ENCODE measurements around the gene DGKD. TPM values are rescaled to one million over a fixed set of nuclear protein-coding genes. Genes with fewer than 3 reads are reported as not detected.

Gene DGKD
- total RNA-seq, 1 experiment from 2014 or later, result 41.4 TPM

DNA sequence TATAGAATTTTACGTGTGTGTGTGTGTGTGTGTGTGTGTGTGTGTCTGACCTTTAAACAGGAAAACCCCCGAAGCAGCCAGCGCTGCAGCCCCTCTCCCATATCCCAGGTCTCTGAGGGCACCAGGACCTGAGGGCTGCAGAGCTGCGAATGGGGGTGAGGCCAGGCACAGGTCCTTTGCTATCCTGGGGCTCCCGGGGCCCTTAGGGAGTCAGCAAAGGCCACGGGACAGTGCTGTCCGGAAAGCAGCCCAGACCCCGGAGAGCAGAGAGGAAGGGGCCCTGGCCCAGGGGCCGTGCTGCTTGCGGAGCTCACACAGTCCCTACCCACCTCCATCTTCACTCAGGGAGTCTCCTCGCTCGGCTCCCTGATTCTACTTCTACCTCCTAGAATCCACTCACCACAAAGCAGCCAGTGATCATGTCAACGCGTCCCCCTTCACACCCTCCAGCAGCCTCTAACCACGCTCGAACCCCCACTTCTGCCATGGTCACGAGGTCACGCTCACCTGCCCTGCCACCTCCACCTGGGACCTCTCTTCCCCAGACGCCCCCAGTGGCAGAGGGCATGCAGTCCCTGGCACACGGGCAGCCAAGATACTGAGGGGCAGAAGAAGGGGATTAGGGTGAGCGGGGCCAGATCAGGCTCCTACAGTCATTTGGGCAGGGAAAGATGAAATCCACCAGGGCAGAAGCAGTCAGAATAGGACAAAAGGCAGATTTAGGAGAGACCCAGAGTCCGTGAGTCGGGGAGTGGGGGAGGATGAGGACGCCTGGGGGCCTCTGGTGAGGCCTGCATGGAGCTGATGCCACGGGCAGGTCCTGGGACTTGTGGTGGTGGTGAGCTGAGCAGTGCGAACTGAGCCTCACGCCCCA, 125.6 kb downstream of the DGKD start (continued):
- TF ChIP-seq, protein P1, sequence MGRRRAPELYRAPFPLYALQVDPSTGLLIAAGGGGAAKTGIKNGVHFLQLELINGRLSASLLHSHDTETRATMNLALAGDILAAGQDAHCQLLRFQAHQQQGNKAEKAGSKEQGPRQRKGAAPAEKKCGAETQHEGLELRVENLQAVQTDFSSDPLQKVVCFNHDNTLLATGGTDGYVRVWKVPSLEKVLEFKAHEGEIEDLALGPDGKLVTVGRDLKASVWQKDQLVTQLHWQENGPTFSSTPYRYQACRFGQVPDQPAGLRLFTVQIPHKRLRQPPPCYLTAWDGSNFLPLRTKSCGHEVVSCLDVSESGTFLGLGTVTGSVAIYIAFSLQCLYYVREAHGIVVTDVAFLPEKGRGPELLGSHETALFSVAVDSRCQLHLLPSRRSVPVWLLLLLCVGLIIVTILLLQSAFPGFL (CRISPR knock-in tag; IDR thresholded peaks at IDR 0.05; ENCODE audit: borderline replicate concordance), result no peak
- no peak for TF ChIP-seq ATF1 (CRISPR knock-in tag; IDR thresholded peaks at IDR 0.05)
- no peak for TF ChIP-seq RORB (CRISPR knock-in tag; IDR thresholded peaks at IDR 0.05)
- TF ChIP-seq ZNF532 (CRISPR knock-in tag; IDR thresholded peaks at IDR 0.05; ENCODE audit: borderline replicate concordance), result no peak
- no peak for TF ChIP-seq RELA (CRISPR knock-in tag; IDR thresholded peaks at IDR 0.05; ENCODE audit: borderline replicate concordance)
- TF ChIP-seq TCF7 (CRISPR knock-in tag; IDR thresholded peaks at IDR 0.05; ENCODE audit: low read depth), result no peak
- no peak for TF ChIP-seq GRHL2 (CRISPR knock-in tag; IDR thresholded peaks at IDR 0.05; ENCODE audit: insufficient replicate concordance, severe bottlenecking)
- no peak for TF ChIP-seq ZNF138 (CRISPR knock-in tag; conservative IDR thresholded peaks at IDR 0.05)
- TF ChIP-seq, protein P2, sequence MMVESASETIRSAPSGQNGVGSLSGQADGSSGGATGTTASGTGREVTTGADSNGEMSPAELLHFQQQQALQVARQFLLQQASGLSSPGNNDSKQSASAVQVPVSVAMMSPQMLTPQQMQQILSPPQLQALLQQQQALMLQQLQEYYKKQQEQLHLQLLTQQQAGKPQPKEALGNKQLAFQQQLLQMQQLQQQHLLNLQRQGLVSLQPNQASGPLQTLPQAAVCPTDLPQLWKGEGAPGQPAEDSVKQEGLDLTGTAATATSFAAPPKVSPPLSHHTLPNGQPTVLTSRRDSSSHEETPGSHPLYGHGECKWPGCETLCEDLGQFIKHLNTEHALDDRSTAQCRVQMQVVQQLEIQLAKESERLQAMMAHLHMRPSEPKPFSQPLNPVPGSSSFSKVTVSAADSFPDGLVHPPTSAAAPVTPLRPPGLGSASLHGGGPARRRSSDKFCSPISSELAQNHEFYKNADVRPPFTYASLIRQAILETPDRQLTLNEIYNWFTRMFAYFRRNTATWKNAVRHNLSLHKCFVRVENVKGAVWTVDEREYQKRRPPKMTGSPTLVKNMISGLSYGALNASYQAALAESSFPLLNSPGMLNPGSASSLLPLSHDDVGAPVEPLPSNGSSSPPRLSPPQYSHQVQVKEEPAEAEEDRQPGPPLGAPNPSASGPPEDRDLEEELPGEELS (CRISPR knock-in tag; IDR thresholded peaks at IDR 0.05), result no peak
- no peak for TF ChIP-seq JUN (CRISPR knock-in tag; IDR thresholded peaks at IDR 0.05)
- no peak for TF ChIP-seq NR3C1 (CRISPR knock-in tag; conservative IDR thresholded peaks at IDR 0.05; ENCODE audit: low read depth)
- TF ChIP-seq GTF2I (CRISPR knock-in tag; conservative IDR thresholded peaks at IDR 0.05), result no peak

DNA sequence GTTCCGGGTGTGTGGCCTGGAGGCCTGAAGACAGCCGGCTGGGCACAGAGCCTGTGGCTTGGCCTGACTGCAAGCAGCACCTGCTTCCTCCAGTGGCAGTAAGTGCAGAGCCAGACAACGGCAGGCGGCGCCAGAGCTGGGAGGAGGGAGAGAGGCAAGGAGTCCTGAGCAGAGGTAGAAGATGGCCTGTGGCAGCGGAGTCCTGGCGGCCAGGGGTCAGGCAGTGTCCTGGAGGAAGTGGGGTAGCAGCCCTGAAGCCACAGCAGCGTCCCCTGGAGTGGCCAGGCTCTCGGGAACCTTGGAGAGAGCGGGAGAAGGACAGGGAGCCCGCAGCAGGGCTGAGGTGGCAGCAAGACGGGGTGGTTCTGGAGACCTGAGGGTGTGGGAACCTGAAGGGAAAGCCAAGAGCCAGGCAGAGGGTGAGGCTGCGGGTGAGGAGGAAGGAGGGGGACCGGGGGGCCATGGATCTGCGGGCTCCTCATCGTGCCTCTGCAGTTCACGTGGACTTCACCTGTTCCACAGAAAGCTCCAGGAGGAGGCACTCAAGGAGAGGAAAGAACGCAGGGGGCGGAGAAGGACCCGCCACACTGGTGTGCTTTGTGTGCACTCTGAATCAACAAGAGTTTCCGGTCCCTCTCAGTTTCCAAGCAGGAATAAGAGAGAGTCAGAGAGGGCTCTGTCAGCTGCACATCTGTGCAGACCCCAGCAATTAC, 126.4 kb downstream of the DGKD start:
- no peak overlapping the region for H3K4me3 Mint-ChIP-seq
- no peaks in the 10 kb centered on the region for H3K27me3 Mint-ChIP-seq (ENCODE audit: low read depth)
- CTCF ChIA-PET, result interaction anchor here (0.6 to 1.0 kb wide), 2 partner anchors 33 to 147 kb away, joined by 3 to 4 read pairs; no protein-coding TSS in a partner anchor
- peaks cover 32% of the 10 kb centered on the region for H3K36me3 Mint-ChIP-seq
- no peak overlapping the region for H3K27ac Mint-ChIP-seq
- no peaks in the 10 kb centered on the region for H3K4me1 Mint-ChIP-seq
- POLR2A ChIA-PET, result no interaction called here
- peaks cover 15% of the 10 kb centered on the region for H3K9me3 Mint-ChIP-seq
- DNase-seq (ENCODE audit: low spot score), result no peak
- ATAC-seq, result peak; percentile 15
- TF ChIP-seq AFF4 (CRISPR knock-in tag; IDR thresholded peaks at IDR 0.05; ENCODE audit: borderline replicate concordance) (no peak), RORB (CRISPR knock-in tag; IDR thresholded peaks at IDR 0.05) (no peak), HMGXB4 (CRISPR knock-in tag; IDR thresholded peaks at IDR 0.05) (no peak), NR3C1 (CRISPR knock-in tag; conservative IDR thresholded peaks at IDR 0.05; ENCODE audit: low read depth) (no peak), ZNF281 (CRISPR knock-in tag; IDR thresholded peaks at IDR 0.05) (no peak), ATF1 (CRISPR knock-in tag; IDR thresholded peaks at IDR 0.05) (no peak), ELF4 (CRISPR knock-in tag; IDR thresholded peaks at IDR 0.05; ENCODE audit: low read depth) (no peak)
